SK-N-MC (cell line): ENCODE measurements around the gene IFT27.

Source experiments
- EZH2 ChIP-seq: fragments of 200-600 bp; sonication (generic); IDR thresholded peaks from one replicate; pipeline ENCODE4 v1.6.1; 2017; ENCODE audit warnings: antibody characterized with exemption
- POLR2AphosphoS5 ChIP-seq: IDR thresholded peaks from 2 replicates; pipeline ENCODE4 v1.6.1; 2012; ENCODE audit warnings: mild to moderate bottlenecking, low read depth, low read length, borderline replicate concordance

DNA sequence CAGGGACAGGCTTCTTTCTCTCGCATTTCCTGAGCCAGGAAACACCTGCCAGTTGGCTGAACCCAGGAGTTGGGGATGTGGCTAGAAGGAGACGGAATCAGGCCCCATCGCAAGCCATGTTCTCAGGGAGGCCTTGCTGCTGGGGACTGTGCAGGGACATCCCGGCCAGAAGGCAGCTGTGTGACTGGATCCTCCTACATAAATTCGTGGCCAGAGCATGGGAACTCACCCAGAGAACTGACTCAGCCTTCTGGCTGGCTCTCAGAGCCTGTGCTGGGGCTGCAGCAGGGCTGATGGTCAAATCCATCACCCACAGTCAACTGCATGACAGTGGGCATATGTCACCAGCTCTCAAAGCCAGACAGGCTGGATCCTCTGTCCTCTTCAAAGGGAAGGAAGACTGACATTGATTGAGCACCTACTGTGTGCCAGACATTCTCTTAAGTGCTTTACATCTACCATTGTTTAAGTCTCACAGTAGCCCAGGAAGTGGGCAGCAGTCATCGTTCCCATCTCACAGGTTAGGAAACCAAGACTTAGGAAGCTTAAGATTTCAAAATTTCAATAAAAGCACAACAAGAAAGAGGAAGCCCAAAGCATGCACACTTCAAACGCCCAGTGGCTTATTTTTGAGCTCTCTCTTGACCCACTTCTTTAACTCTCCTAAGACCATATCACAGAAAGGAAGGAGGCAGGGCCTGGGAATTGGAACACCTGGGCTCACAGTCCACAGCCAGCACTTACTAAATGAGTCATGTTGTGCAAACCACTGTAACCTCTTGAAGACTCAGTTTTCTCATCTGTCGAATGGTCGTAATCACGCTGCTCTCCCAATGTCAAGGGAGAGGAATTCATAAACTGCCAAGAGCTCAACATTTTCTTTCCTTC is 41.5 kb downstream of the IFT27 start:
- TF ChIP-seq POLR2AphosphoS5, result no peak
- no peak for TF ChIP-seq EZH2
